HG03108 (cell line): Measurements from ENCODE around the gene CDH16.
"Not testable (repeated sequence)": the region's sequence is repeated elsewhere in the genome, so short reads cannot be mapped to it uniquely, and the experiment has no call there.

Experiments
- ATAC-seq: cut with Tn5 transposase; IDR thresholded peaks from one replicate; pipeline ENCODE4 v1.9.1; 2021; ENCODE audit warnings: moderate library complexity; ENCODE audit not compliant: unreplicated experiment

The CDH16 gene, protein sequence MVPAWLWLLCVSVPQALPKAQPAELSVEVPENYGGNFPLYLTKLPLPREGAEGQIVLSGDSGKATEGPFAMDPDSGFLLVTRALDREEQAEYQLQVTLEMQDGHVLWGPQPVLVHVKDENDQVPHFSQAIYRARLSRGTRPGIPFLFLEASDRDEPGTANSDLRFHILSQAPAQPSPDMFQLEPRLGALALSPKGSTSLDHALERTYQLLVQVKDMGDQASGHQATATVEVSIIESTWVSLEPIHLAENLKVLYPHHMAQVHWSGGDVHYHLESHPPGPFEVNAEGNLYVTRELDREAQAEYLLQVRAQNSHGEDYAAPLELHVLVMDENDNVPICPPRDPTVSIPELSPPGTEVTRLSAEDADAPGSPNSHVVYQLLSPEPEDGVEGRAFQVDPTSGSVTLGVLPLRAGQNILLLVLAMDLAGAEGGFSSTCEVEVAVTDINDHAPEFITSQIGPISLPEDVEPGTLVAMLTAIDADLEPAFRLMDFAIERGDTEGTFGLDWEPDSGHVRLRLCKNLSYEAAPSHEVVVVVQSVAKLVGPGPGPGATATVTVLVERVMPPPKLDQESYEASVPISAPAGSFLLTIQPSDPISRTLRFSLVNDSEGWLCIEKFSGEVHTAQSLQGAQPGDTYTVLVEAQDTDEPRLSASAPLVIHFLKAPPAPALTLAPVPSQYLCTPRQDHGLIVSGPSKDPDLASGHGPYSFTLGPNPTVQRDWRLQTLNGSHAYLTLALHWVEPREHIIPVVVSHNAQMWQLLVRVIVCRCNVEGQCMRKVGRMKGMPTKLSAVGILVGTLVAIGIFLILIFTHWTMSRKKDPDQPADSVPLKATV

DNA sequence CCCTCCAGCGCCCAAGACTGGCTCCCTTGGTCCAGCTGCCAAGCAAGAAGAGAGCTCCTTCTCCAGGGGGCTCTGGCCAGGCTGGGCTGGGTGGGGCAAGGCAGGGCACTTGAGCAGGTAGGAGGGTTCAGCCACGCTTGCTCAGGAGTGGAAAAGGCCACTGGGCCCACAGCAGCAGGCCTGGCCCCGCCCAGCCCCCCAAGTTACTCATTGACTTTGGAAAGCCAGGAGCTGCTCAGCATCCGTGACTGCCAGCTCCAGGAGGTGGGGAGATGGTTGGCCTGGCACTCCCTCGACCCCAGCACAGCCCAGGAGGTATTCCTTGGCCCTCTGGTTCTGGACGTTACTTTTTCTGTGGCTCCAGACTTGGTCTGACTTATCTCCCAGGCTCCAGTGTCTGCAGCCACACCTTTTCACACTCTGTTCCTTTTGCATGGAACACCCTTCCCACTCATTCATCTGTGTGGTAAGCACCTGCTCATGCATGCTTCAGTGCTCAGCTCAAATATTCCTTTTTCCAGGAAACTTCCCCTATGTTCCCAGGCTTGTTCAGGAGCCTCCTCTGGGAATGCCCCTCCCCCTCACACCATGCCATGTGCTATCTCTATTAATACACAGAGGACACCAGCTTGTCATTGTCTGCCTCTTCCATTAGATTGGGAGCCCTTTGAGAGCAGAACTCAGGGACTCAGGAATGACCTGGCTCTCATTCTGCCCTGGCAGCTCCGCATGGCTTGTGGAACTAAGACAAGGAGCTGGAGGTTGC is at the start of gene CDH16:
Gene CDH16, minus strand, starts transcription at position 83 of the 766 bp plus-strand sequence. CDS start 820 bp downstream, outside the sequence.
- ATAC-seq: no peak

DNA sequence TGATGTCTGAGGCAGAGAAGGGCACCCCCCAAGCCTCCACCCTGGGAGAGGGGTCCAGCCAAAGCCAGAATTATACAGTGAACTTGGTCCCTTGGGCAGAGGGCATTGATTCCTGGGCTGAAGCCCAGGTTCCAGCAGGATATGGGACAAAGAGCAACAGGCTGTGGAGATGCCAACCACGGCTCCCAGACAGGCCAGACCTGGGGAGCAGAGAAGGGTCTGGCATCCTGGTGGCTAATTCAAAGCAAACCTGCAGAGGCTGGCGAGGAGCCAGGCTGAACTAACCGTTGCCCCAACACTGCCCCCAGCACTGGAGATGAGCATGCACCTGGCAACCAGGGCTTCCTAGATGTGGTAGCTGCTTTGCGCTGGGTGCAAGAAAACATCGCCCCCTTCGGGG is 45.4 kb upstream of the CDH16 start:
- no peak for ATAC-seq

DNA sequence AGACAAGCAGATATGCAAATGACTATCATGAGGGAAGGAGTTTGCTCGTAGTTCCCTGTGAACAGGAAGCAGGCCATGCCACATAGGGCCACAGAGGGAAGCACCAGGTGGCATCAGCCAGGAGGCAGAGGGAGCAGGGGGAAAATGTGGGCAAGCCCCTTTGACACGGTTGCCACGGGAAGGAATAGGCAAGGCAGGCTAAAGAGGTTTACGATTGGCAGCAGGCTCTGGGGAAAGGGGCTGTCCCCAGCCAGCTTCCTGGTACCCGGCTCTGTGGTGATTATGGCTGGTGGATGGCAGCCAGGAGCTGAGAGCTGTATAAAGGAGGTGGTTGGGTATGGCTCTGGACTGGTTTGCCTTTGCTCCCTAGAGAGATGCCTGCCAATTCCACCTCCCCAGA is 43.2 kb upstream of the CDH16 start:
- ATAC-seq: no peak

DNA sequence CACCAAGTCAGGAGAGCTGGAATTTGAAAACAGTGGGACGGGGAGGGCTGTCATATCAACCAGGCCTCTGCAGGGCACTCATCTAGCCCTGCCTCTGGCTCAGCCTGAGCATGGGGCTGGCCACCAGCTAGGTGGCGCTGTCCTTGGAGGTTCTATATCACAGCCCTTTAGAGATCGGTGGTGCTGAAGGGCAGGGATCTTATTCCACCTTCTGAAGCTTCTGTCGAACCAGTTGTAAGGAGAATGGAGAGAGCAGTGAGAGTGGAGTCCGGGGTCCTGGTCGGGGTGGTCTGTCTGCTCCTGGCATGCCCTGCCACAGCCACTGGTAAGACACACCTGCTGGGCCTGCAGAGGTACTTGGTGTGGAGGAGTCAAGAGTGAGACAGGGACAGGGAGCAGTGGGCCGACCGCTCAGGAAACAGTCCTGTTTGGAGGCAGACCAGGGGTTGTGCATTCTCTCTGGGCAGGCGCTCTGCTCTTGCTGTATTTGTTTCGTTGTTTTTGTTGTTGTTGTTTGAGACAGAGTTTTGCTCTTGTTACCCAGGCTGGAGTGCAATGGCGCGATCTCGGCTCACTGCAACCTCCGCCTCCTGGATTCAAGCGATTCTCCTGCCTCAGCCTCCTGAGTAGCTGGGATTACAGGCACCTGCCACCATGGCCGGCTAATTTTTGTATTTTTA is 42.5 kb upstream of the CDH16 start, which contains the start of gene CES3:
Gene CES3, plus strand, starts transcription at position 202 of the 680 bp plus-strand sequence. Its CDS starts 42 bp downstream, at position 244.
- ATAC-seq: peak; percentile 57

DNA sequence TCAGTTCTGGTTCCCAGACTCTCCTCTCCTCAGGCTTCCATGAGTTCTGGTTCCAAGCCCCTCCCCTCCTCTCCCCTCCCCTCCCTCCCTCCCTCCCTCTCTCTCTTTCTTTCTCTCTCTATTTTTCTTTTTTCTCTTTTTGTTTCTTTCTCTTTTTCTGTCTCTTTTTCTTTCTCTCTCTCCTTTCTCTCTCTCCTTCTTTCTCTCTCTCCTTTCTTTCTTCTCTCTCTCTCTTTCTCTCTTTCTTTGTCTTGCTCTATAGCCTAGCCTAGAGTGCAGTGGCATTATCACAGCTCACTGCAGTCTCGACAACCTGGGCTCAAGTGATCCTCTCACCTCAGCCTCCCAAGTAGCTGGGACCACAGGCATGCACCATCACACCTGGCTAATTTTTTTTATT is 41.6 kb upstream of the CDH16 start:
- ATAC-seq: no peak

DNA sequence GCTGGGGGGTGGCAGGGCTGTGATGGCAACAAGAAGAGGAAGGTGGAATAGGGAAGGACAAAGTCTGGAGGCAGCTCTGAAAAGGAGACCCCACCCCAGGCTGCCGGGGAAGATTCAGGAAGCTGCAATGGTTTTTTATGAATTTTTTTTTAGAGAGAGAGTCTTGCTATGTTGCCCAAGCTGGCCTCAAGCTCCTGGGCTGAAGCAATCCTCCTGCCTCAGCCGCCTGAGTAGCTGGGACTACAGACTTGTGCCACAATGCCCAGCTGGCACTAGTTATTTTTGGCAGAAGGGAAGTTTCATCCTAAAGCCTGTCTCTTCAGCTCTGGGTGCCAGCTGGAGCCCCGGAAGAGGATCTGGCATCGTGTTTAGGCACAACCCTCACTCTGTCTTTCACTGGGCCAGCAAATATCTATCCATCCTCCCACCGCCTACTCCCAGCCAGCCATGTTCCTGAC is 41.0 kb upstream of the CDH16 start:
- no peak for ATAC-seq

DNA sequence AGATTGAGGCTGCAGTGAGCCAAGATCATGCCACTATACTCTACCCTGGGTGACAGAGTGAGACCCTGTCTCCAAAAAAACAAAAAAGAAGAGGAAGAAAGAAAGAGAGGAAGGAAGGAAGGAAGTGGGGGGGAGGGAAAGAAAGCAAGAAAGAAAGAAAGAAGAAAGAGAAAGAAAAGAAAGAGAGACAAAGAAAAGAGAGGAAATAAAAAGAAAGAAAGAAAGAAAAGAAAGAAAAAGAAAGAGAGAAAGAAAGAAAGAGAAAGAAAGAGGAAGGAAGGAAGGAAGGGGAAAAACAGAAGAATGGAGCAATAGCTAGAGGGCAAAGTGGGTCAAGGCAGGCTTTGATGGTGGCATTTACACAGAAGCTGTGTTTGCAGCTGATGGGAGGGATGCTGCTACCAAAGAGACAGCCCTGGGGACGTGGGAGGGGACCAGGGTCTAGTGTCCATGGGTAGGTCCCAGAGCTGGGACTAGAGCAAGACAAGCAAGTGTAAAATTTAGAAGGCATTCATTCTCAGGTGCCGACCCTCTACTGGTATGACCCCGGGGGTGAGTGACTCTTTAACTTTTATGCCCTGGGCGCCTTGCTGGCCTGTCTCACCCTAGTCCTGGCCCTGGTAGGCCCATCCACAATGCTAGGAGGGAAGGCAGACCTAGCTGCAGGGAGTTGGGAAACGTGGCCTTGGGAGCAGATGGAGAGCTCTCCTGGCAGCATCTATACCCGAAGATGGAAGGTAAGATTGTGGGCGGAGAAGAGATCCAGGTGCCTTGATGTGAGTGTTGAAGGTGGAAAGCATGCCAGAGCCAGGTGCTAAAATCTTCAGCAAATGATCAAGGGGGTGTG is 40.4 kb upstream of the CDH16 start:
- ATAC-seq: no peak

DNA sequence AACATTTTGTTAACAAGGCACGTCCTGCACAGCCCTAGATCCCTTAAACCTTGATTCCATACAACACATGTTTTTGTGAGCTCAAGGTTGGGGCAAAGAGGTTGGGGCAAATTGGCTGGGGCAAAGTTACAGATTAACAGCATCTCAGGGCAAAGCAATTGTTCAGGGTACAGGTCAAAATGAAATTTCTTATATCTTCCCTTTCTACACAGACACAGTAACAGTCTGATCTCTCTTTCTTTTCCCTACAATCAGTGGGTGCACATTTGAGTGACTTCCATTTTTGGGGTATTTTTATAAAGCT is 37.4 kb upstream of the CDH16 start:
- not testable (repeated sequence) for ATAC-seq

DNA sequence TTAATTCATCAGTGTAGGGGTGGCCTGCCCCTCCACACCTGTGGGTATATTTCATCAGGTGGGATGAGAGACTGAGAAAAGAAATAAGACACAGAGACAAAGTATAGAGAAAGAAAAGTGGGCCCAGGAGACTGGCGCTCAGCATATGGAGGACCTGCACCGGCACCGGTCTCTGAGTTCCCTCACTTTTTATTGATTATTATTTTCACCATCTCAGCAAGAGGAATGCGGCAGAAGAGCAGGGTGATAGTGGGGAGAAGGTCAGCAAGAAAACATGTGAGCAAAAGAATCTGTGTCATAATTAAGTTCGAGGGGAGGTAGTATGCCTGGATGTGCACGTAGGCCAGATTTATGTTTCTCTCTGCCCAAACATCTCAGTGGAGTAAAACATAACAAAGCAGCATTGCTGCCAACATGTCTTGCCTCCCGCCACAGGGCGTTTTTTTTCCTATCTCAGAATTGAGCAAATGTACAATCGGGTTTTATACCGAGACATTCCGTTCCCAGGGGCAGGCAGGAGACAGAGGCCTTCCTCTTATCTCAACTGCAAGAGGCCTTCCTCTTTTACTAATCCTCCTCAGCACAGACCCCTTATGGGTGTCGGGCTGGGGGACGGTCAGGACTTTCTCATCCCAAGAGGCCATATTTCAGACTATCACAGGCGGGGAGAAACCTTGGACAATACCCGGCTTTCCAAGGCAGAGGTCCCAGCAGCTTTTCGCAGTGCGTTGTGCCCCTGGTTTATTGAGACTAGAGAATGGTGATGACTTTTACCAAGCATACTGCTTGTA is 36.9 kb upstream of the CDH16 start:
- ATAC-seq: not testable (repeated sequence)

DNA sequence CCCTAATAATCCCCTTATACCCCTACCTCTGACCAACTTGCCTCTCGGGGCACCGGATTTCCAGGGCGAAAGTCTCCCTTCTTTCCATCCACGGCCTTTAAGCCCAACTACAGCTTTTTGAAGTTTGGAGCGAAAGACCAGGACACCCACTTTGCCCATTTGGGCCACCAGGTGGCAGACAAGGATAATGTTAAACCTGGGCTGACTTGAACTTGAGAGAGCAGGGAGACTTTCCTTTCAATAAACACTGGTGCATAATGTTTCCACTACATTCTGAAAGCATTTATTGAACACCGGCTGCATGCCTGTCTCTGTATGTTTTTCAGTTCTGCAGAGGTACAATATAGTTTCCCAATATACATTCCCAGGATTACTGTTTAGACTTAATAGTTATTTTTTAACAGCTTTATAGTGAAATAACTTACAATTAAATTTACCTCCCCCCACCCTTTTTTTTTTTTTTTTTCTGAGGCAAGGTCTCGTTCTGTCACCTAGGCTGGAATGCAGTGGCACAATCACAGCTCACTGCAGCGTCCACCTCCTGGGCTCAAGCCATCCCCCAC is 35.5 kb upstream of the CDH16 start:
- ATAC-seq: peak; percentile 52

DNA sequence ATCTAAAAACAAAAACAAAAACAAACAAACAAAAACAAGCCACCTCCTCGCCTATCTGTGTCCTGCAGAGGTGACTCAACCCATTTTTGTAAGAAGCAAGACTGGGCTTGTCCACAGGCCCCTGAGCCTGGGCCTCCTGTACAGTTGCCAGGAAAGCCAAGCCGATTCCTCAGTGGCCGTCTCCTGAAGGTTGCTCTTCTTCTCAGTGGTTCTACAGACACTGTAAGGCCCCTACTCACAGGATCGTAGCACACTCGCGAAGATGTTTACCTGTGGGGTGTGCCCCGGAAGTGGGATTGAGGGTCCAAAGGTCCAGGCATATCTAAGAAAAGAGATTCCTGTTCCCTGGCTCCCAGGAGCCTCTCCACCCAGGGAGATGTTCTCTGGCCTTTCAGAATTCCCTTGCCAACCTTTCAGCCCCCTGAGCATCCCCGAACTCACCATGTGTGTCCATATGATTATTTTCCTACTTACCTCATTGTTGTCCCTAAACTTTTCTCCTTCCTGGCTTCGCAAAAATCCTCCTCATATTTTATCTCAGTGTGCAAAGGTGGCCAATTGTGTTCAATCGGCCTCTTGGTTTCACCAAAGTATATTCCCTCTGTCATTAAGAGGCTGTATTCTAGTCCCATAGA is 34.9 kb upstream of the CDH16 start:
- ATAC-seq: no peak

DNA sequence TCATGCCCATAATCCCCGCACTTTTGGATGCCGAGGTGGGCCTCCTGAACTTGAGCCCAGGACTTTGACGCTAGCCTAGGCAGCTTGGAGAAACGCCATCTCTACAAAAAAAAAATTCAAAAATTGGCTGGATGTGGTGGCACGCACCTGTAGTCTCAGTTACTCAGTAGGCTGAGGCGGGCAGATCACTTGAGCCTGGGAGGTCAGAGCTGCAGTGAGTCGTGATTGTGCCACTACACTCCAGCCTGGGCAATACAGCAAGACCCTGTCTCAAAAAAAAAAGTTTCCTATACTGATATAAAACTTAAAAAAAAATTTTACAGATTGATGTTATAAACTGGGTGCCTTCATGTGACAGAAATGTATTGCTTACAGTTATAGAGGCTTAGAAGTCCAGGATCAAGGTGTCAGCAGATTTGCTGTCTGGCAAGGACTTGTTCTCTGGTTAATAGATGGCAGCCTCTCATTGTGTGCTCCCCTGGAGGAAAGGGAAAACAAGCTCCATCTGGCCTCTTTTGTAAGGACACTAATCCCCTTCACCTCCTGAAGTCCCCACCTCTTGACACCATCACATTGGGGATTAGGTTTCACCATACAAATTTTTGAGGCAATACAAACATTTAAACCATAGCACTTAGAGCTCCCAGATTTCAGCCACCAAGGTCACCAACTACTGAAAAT is 33.9 kb upstream of the CDH16 start:
- ATAC-seq: no peak

DNA sequence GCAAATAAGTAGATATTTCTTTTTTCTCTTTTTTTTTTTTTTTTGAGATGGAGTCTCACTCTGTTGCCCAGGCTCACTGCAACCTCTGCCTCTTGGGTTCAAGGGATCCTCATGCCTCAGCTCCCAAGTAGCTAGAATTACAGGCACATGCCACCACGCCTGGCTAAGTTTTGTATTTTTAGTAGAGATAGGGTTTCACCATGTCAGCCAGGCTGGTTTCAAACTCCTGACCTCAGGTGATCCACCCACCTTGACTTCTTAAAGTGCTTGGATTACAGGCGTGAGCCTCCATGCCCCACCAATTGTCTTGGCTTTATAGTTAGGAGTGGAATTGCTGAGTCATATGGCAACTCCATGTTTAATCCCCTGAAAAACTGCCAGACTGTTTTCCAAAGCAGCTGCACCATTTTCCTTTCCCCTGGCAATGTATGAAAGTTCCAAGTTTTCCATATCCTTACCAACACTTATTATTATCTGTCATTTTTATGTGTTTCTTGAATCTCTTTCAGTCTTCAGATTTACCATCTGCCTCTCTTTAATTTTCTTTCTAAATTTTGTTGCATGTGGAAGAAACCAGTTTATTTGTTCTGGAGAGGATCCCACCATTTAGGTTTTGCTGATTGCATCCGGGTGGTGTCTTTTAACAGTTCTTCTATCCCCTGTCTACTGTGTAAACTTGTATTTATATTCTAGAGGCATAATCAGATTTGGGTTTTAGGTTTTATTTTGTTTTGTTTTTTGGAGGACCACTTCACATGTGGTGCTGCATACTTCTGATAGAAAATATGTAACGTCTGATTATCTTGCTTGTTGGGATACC is 32.5 kb upstream of the CDH16 start:
- no peak for ATAC-seq

DNA sequence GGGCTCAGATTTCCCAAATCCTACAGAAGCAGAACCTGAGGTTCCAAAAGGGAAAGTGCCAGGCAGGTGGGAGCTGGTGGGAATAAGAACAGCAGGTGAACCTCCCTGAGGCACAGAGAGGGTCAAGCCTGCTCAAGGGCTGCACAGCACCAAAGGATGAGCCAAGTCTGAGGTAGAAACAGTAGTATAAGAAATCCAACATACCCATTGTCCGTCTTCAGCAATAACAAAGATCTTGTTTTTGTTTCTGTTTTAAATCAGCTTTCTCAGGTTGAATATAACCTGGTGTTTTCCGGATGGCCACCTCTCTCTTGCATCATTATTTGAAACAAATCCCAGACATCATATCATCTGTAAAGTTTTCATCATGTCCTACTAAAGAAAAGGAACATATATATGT is 31.8 kb upstream of the CDH16 start:
- ATAC-seq: no peak

DNA sequence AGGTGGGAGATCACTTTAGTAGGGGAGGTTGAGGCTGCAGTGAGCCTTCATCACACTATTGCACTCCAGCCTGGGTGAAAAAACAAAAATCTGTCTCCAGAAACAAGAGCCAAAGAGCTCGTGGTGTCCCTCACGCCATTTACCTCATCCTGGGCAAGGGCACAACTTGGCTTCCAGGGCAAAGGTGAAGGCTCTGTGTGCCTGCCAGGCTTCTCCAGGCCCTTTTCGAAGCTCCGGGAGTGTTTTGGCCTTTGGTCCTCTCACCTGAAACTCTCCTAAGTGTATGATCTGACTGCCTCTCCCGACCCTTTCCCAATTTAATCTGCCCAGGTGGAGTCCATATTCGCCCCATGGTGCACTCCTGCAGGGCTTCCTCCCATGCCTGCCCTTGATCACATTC is 30.8 kb upstream of the CDH16 start:
- no peak for ATAC-seq

DNA sequence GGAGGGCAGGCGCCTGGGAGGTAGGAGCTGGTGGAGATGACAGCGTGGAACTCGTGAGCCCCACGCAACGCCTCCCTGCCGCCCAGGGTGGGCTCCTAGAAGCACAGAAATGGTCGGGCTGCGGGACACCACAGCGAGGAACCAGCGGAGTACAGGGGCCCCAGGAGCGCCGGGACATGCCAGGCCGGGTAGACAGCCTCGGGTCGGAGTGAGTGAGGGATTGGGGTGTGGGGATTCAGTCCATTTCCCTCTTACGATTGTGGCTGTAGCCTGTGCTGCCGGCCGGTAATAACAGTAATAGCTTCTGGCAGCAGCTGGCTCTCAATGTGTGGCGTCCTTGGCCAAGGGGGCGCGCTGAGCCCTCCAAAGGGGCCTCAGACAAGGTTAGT is 30.1 kb upstream of the CDH16 start:
- no peak for ATAC-seq
